ENCODE measurements around the gene TIMP3. TPM values are rescaled to one million over a fixed set of nuclear protein-coding genes. Genes with fewer than 3 reads are reported as not detected.
A peak's percentile ranks its signal among the peaks of the same experiment; 100 is the strongest.

TIMP3 gene
- polyA plus RNA-seq, 1 of the 3 experiments (the other 2 are of a cell fraction) = 26.1 TPM

DNA sequence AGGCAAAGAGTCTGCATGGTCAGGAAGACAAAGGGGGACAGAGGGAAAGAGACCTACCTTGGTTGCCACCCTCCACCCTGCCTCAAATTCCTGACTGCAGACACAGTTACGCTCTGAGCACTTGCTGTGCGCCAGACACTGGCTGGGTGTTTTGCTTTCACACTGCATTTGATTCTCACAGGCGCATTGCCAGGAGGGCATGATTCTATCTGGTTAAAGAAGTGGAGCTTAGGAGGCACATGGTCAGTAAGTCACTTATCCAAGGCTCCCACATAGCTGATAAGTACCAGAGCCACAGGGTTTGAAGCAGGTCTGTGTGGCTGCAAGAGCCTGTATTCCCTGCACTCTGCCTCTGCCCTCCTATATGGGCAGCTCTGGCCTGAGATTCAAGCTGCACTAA, 103.9 kb downstream of the TIMP3 start:
- Histone ChIP-seq H3K79me2 (ENCODE audit: insufficient read depth) (no peaks in the 10 kb centered on the region), H3K27ac (ENCODE audit: low read depth in 2 of 2, low read length in 1 of 2) (peak overlapping the region in 1 of 2 experiments; percentile 89; a peak in 2 of 4 replicates), H3K9me2 (no peaks in the 10 kb centered on the region), H3K36me3 (replicated peaks in 1 of 2; ENCODE audit: control insufficient read depth in 1 of 2, insufficient read depth in 2 of 2, low read length in 1 of 2) (no peaks in the 10 kb centered on the region), H3F3A (replicated peaks; ENCODE audit: insufficient read depth) (no peaks in the 10 kb centered on the region), H3K9me3 (no peaks in the 10 kb centered on the region), H3K4me3 (ENCODE audit: low read depth in 2 of 2, low read length in 1 of 2) (no peak overlapping the region), H3K27me3 (ENCODE audit: insufficient read depth) (no peaks in the 10 kb centered on the region), H3K4me1 (ENCODE audit: control insufficient read depth in 1 of 2, insufficient read depth in 2 of 2, low read depth in 1 of 2, low read length in 1 of 2) (peaks cover 0 to 20% of the 10 kb centered on the region in 2 experiments; a peak in 2 of 4 replicates), H4K20me1 (ENCODE audit: insufficient read depth) (no peaks in the 10 kb centered on the region), H2AFZ (ENCODE audit: low read depth) (no peak overlapping the region), H3K9ac (no peak overlapping the region), H3K4me2 (no peak overlapping the region)
- DNase-seq = peak; percentile 58
- 30% methylated on average over 2 of the region's 3 CpGs for WGBS (ENCODE audit: low lambda C conversion rate)
- no peak for TF ChIP-seq ELF1 (IDR thresholded peaks at IDR 0.05)
- no peak for TF ChIP-seq SIN3A (IDR thresholded peaks at IDR 0.05; ENCODE audit: borderline replicate concordance, low read depth, low read length)
- no peak for TF ChIP-seq CHD2 (IDR thresholded peaks at IDR 0.05; ENCODE audit: low read length, partially characterized antibody)
- TF ChIP-seq RXRA (IDR thresholded peaks at IDR 0.05; ENCODE audit: borderline replicate concordance, low read depth) = no peak
- TF ChIP-seq, protein P1, sequence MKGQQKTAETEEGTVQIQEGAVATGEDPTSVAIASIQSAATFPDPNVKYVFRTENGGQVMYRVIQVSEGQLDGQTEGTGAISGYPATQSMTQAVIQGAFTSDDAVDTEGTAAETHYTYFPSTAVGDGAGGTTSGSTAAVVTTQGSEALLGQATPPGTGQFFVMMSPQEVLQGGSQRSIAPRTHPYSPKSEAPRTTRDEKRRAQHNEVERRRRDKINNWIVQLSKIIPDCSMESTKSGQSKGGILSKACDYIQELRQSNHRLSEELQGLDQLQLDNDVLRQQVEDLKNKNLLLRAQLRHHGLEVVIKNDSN (IDR thresholded peaks at IDR 0.05; ENCODE audit: borderline replicate concordance, low read depth) = no peak
- no peak for TF ChIP-seq YY1 (IDR thresholded peaks at IDR 0.05; ENCODE audit: low read depth)
- no peak for TF ChIP-seq NRF1 (IDR thresholded peaks at IDR 0.05; ENCODE audit: low read depth, low read length)
- TF ChIP-seq EP300 (IDR thresholded peaks at IDR 0.05; ENCODE audit: borderline replicate concordance in 1 of 2, low read depth in 1 of 2, low read length in 1 of 2) = peak in 1 of 2 experiments; percentile 66; a peak in 1 of 4 replicates
- peak; percentile 80 for TF ChIP-seq GATA2 (CRISPR knock-in tag; IDR thresholded peaks at IDR 0.05)
- TF ChIP-seq GABPA (IDR thresholded peaks at IDR 0.05; ENCODE audit: low read depth) = no peak
- TF ChIP-seq MXI1 (IDR thresholded peaks at IDR 0.05; ENCODE audit: low read depth, low read length) = no peak
- no peak for TF ChIP-seq JUND (IDR thresholded peaks at IDR 0.05)
- no peak for TF ChIP-seq TAF1 (IDR thresholded peaks at IDR 0.05; ENCODE audit: borderline replicate concordance, low read depth, low read length)
- TF ChIP-seq TEAD4 (IDR thresholded peaks at IDR 0.05; ENCODE audit: borderline replicate concordance, insufficient read depth) = no peak
- TF ChIP-seq, protein P2, sequence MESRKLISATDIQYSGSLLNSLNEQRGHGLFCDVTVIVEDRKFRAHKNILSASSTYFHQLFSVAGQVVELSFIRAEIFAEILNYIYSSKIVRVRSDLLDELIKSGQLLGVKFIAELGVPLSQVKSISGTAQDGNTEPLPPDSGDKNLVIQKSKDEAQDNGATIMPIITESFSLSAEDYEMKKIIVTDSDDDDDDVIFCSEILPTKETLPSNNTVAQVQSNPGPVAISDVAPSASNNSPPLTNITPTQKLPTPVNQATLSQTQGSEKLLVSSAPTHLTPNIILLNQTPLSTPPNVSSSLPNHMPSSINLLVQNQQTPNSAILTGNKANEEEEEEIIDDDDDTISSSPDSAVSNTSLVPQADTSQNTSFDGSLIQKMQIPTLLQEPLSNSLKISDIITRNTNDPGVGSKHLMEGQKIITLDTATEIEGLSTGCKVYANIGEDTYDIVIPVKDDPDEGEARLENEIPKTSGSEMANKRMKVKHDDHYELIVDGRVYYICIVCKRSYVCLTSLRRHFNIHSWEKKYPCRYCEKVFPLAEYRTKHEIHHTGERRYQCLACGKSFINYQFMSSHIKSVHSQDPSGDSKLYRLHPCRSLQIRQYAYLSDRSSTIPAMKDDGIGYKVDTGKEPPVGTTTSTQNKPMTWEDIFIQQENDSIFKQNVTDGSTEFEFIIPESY (IDR thresholded peaks at IDR 0.05; ENCODE audit: borderline replicate concordance, low read depth) = no peak
- TF ChIP-seq FOSL2 (IDR thresholded peaks at IDR 0.05; ENCODE audit: borderline replicate concordance, low read depth) = no peak
- TF ChIP-seq FOXM1 (IDR thresholded peaks at IDR 0.05; ENCODE audit: low read depth) = no peak
- no peak for TF ChIP-seq POLR2AphosphoS5 (IDR thresholded peaks at IDR 0.05; ENCODE audit: low read depth, low read length)
- TF ChIP-seq, protein P3, sequence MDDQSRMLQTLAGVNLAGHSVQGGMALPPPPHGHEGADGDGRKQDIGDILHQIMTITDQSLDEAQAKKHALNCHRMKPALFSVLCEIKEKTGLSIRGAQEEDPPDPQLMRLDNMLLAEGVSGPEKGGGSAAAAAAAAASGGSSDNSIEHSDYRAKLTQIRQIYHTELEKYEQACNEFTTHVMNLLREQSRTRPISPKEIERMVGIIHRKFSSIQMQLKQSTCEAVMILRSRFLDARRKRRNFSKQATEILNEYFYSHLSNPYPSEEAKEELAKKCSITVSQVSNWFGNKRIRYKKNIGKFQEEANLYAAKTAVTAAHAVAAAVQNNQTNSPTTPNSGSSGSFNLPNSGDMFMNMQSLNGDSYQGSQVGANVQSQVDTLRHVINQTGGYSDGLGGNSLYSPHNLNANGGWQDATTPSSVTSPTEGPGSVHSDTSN (IDR thresholded peaks at IDR 0.05) = no peak
- TF ChIP-seq, protein P4, sequence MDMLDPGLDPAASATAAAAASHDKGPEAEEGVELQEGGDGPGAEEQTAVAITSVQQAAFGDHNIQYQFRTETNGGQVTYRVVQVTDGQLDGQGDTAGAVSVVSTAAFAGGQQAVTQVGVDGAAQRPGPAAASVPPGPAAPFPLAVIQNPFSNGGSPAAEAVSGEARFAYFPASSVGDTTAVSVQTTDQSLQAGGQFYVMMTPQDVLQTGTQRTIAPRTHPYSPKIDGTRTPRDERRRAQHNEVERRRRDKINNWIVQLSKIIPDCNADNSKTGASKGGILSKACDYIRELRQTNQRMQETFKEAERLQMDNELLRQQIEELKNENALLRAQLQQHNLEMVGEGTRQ (IDR thresholded peaks at IDR 0.05; ENCODE audit: borderline replicate concordance, low read depth, low read length) = no peak
- no peak for TF ChIP-seq FOXJ3 (CRISPR knock-in tag; IDR thresholded peaks at IDR 0.05)
- TF ChIP-seq RCOR1 (IDR thresholded peaks at IDR 0.05; ENCODE audit: low read length) = 0 out of 2 replicates have a peak, but pooled peaks have one; percentile 30
- TF ChIP-seq, protein P5, sequence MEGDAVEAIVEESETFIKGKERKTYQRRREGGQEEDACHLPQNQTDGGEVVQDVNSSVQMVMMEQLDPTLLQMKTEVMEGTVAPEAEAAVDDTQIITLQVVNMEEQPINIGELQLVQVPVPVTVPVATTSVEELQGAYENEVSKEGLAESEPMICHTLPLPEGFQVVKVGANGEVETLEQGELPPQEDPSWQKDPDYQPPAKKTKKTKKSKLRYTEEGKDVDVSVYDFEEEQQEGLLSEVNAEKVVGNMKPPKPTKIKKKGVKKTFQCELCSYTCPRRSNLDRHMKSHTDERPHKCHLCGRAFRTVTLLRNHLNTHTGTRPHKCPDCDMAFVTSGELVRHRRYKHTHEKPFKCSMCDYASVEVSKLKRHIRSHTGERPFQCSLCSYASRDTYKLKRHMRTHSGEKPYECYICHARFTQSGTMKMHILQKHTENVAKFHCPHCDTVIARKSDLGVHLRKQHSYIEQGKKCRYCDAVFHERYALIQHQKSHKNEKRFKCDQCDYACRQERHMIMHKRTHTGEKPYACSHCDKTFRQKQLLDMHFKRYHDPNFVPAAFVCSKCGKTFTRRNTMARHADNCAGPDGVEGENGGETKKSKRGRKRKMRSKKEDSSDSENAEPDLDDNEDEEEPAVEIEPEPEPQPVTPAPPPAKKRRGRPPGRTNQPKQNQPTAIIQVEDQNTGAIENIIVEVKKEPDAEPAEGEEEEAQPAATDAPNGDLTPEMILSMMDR (IDR thresholded peaks at IDR 0.05) = no peak
- POLR2A ChIA-PET = interaction anchor here (1.0 to 1.5 kb wide), 4 partner anchors 15 to 104 kb away, joined by 3 to 5 read pairs (median 4); partner anchors contain the start of gene TIMP3
- CTCF ChIA-PET = interaction anchor here (0.7 to 1.2 kb wide), 6 partner anchors 9 to 81 kb away, joined by 3 to 4 read pairs (median 3); no protein-coding TSS in a partner anchor

All from SK-N-SH (cell line).